ENCODE measurements around the gene CEMIP. TPM values are rescaled to one million over a fixed set of nuclear protein-coding genes. Genes with fewer than 3 reads are reported as not detected.
A peak's percentile ranks its signal among the peaks of the same experiment; 100 is the strongest.

The CEMIP gene
- total and polyA plus RNA-seq, 4 experiments from 2014 or later, result 0.03 to 0.23 (median 0.17) TPM; not detected in 1

DNA sequence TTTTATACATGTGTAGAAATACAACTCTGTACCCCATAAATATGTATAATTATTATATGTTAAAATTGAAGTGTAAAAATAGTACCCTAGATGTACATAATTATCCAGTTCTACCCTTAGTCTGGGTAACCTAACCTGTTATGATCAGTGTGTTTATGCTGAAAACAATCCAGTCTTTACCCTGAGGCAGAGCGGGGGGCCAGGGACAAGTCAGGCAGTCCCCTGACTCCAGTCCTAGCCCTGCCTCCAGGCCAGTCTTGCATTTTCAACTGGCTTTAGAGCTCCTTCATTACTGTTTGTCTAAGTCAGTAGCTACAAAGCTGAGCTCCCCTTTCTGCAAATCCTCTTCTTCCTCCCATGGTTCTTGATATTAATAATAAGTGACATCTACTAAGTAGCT is 207.3 kb downstream of the CEMIP start:
- Histone ChIP-seq H3K4me1 (ENCODE audit: insufficient read depth, low read length) (peaks cover 64% of the 10 kb centered on the region), H3K27me3 (ENCODE audit: insufficient read depth, low read length) (no peaks in the 10 kb centered on the region), H3K9me3 (ENCODE audit: control insufficient read depth in 1 of 2, low read length in 2 of 2) (no peaks in the 10 kb centered on the region), H3K27ac (ENCODE audit: low read depth, low read length) (no peak overlapping the region), H3K36me3 (ENCODE audit: insufficient read depth, low read length) (no peaks in the 10 kb centered on the region), H3K4me3 (ENCODE audit: low read length in 2 of 2) (no peak overlapping the region)
- Mint-ChIP-seq H3K9me3 (no peaks in the 10 kb centered on the region), H3K4me3 (peak overlapping the region in 4 of 8 donors; percentile 36 to 71 (median 56)), H3K27me3 (no peaks in the 10 kb centered on the region), H3K27ac (peak overlapping the region in 2 of 7 donors; percentile 30 to 54), H3K4me1 (peaks cover 55 to 90% (median 69%) of the 10 kb centered on the region in 4 donors), H3K36me3 (peaks cover 11 to 49% of the 10 kb centered on the region in 2 donors)
- POLR2A ChIA-PET (ENCODE audit: partially characterized antibody), result interaction anchor here (8.2 kb wide), 1 partner anchor 15 kb away, joined by 109 read pairs; the partner anchor contains the start of gene TLNRD1
- intact Hi-C loops (cut with micrococcal nuclease), result loop anchor here (10.0 kb wide), 1 partner anchor 292 kb away; the partner anchor contains the start of gene ABHD17C
- CTCF ChIA-PET (ENCODE audit: partially characterized antibody), result interaction anchor here (0.6 to 4.0 kb wide), 4 partner anchors 12 to 280 kb away, joined by 3 to 12 read pairs (median 6); no protein-coding TSS in a partner anchor
- DNase-seq, result no peak

DNA sequence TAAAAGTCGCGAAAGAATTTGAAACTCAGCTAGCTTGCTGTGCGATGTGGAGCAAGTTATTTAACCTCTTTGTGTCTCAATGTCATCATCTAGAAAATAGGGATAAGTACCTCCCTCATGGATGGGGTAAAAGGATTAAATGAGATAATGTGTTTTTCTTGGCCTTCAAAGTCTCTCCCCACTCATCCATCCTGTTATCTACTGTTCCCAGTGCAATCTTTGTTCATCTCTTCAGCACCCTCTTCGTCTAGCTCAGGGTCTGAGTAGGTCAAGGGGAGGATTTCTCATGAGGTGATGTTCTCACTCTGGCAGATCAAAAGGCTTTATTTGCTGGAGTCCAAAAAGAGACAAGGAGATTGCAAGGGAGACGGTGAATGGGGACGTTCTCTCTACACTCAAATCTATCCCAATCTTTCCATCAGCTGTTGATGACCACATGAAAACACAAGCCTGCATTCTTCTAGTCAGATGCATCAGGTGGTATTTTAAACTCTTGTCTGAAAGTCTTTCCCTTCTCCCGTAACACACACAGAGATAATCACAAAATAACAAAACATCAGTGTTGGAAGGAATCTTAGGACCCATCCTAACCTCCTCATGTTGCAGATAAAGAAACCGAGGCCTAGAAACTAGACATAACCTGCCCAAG is 209.1 kb downstream of the CEMIP start:
- Histone ChIP-seq H3K4me1 (ENCODE audit: insufficient read depth, low read length) (peaks cover 65% of the 10 kb centered on the region), H3K9me3 (ENCODE audit: control insufficient read depth in 1 of 2, low read length in 2 of 2) (no peaks in the 10 kb centered on the region), H3K36me3 (ENCODE audit: insufficient read depth, low read length) (no peaks in the 10 kb centered on the region), H3K4me3 (ENCODE audit: low read length in 2 of 2) (peak overlapping the region; percentile 54 to 97), H3K27me3 (ENCODE audit: insufficient read depth, low read length) (no peaks in the 10 kb centered on the region), H3K27ac (ENCODE audit: low read depth, low read length) (peak overlapping the region; percentile 79)
- ChIA-PET POLR2A (ENCODE audit: partially characterized antibody) (interaction anchor here (1.4 to 8.2 kb wide), 2 partner anchors 9 to 13 kb away, joined by 3 to 109 read pairs; partner anchors contain the start of gene TLNRD1), CTCF (ENCODE audit: partially characterized antibody) (interaction anchor here (2.0 to 2.2 kb wide), 2 partner anchors 11 to 278 kb away, joined by 6 to 9 read pairs; no protein-coding TSS in a partner anchor)
- H3K4me3 Mint-ChIP-seq, result peak overlapping the region; percentile 91 to 99 (median 99)
- H3K27ac Mint-ChIP-seq, result peak overlapping the region; percentile 25 to 99 (median 95)
- H3K27me3 Mint-ChIP-seq, result no peaks in the 10 kb centered on the region
- peaks cover 2 to 37% of the 10 kb centered on the region in 2 donors for H3K36me3 Mint-ChIP-seq
- no peak for DNase-seq
- H3K9me3 Mint-ChIP-seq, result no peaks in the 10 kb centered on the region
- H3K4me1 Mint-ChIP-seq, result peaks cover 47 to 84% (median 67%) of the 10 kb centered on the region in 4 donors
- intact Hi-C loops (cut with micrococcal nuclease), result loop anchor here (10.0 kb wide), 1 partner anchor 293 kb away; the partner anchor contains the start of gene ABHD17C

DNA sequence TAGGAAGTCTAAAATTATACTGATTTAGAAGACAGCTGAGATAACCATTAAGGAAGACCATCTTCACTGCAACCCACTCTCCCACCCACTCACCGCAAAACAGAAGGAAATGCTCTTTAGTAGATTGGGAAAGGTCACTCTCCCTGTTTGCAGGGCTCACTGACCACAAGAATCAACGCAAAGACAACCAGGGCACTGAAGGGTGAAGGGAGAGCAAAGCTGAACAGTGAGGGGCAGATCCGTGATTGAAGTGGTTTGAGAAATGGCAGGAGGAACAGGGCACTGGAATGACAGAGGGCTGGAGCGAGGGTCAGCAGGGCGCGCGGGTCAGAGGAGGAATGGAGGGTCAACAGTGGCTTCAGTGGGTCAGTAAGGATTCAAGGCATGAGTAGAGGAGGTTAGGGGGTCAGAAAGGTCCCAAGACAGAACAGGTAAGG is 209.9 kb downstream of the CEMIP start:
- CTCF ChIA-PET (ENCODE audit: partially characterized antibody), result interaction anchor here (2.0 to 2.2 kb wide), 2 partner anchors 12 to 277 kb away, joined by 6 to 9 read pairs; no protein-coding TSS in a partner anchor
- peak overlapping the region; percentile 95 to 99 (median 99) for H3K27ac Mint-ChIP-seq
- Histone ChIP-seq H3K36me3 (ENCODE audit: insufficient read depth, low read length) (no peaks in the 10 kb centered on the region), H3K27me3 (ENCODE audit: insufficient read depth, low read length) (no peaks in the 10 kb centered on the region), H3K4me3 (ENCODE audit: low read length in 2 of 2) (peak overlapping the region; percentile 54 to 97), H3K9me3 (ENCODE audit: control insufficient read depth in 1 of 2, low read length in 2 of 2) (no peaks in the 10 kb centered on the region), H3K27ac (ENCODE audit: low read depth, low read length) (peak overlapping the region; percentile 79), H3K4me1 (ENCODE audit: insufficient read depth, low read length) (peaks cover 62% of the 10 kb centered on the region)
- intact Hi-C loops (cut with micrococcal nuclease), result loop anchor here (1.0 to 10.0 kb wide), 2 partner anchors 11 to 294 kb away; partner anchors contain the start of genes ABHD17C and TLNRD1
- no peaks in the 10 kb centered on the region for H3K9me3 Mint-ChIP-seq
- POLR2A ChIA-PET (ENCODE audit: partially characterized antibody), result interaction anchor here (1.0 to 8.2 kb wide), 3 partner anchors 10 to 18 kb away, joined by 3 to 109 read pairs (median 3); partner anchors contain the start of gene TLNRD1
- peaks cover 43 to 78% (median 62%) of the 10 kb centered on the region in 4 donors for H3K4me1 Mint-ChIP-seq
- peak overlapping the region; percentile 91 to 99 (median 99) for H3K4me3 Mint-ChIP-seq
- no peaks in the 10 kb centered on the region for H3K27me3 Mint-ChIP-seq
- DNase-seq, result no peak
- H3K36me3 Mint-ChIP-seq, result peaks cover 0 to 32% of the 10 kb centered on the region in 2 donors

DNA sequence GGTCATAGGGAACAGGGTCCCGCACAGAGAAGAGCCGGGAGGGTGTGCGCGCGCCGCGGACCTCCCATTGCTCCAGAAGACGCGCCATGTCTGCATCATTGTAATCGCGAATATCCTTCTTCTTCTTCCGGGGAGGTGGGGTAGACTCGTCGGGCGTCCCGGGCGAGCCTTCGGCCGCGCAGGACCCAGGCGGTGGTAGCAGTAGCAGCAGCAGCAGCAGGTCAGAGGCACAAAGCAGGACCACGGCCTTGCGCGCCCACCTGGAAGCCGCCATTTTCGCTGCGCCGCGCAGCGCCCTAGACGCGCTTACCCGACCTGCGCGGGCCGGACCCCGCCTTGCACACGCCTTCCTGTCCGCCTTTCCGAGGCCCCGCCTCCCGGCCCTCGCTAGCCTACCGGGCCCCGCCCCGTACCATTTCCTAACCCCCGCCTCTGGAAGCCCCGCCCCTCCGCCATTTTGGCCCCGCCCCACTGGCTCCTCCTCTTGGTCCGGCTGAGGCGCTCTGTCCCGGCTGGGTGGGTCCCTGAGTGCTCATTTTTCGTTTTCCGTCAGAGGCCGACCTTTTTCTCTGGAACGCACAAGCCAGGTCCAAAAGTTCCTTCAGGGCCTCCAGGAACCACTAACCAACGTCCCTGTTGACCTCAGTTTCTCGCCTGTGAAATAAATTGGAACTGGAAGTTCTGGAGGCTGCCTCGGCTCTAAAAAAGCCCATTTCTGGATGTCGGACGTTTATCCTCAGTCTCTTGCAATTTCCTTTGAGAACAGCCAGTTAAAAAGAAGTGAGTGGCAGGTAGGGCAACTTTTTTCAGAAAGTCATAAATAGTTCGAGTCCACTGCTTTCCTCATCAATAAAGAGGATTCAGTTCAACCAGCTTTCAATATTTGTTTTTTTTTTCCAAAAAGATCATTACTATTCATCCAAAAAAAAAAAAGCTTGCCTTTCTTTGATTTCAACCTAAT is 210.6 kb downstream of the CEMIP start, which contains the start of gene MESD:
MESD (minus strand) TSS at position 302 of the 961 bp plus-strand sequence; CDS start at position 274, 28 bp downstream.
- peaks cover 0 to 27% of the 10 kb centered on the region in 2 donors for H3K36me3 Mint-ChIP-seq
- CTCF ChIA-PET (ENCODE audit: partially characterized antibody), result interaction anchor here (1.4 to 5.9 kb wide), 7 partner anchors 11 to 286 kb away, joined by 3 to 45 read pairs (median 9); partner anchors contain the start of gene TLNRD1
- POLR2A ChIA-PET (ENCODE audit: partially characterized antibody), result interaction anchor here (0.9 to 8.2 kb wide), 5 partner anchors 10 to 319 kb away, joined by 3 to 109 read pairs (median 3); partner anchors contain the start of gene TLNRD1
- H3K27ac Mint-ChIP-seq, result peak within 1 kb of the TSS; percentile 95 to 99 (median 99)
- H3K9me3 Mint-ChIP-seq, result no peaks in the 10 kb centered on the region
- Histone ChIP-seq H3K36me3 (ENCODE audit: insufficient read depth, low read length) (no peaks in the 10 kb centered on the region), H3K4me3 (ENCODE audit: low read length in 2 of 2) (peak within 1 kb of the TSS; percentile 54 to 97), H3K27ac (ENCODE audit: low read depth, low read length) (peak within 1 kb of the TSS; percentile 79), H3K27me3 (ENCODE audit: insufficient read depth, low read length) (no peaks in the 10 kb centered on the region), H3K9me3 (ENCODE audit: control insufficient read depth in 1 of 2, low read length in 2 of 2) (no peaks in the 10 kb centered on the region), H3K4me1 (ENCODE audit: insufficient read depth, low read length) (peaks cover 60% of the 10 kb centered on the region)
- intact Hi-C loops (cut with micrococcal nuclease), result loop anchor here (1.0 to 10.0 kb wide), 3 partner anchors 11 to 935 kb away; partner anchors contain the start of genes ABHD17C, TLNRD1 and ZFAND6
- peak within 1 kb of the TSS; percentile 91 to 99 (median 99) for H3K4me3 Mint-ChIP-seq
- DNase-seq, result peak; percentile 92 to 95 (median 94)
- peaks cover 38 to 71% (median 56%) of the 10 kb centered on the region in 4 donors for H3K4me1 Mint-ChIP-seq
- H3K27me3 Mint-ChIP-seq, result no peaks in the 10 kb centered on the region

DNA sequence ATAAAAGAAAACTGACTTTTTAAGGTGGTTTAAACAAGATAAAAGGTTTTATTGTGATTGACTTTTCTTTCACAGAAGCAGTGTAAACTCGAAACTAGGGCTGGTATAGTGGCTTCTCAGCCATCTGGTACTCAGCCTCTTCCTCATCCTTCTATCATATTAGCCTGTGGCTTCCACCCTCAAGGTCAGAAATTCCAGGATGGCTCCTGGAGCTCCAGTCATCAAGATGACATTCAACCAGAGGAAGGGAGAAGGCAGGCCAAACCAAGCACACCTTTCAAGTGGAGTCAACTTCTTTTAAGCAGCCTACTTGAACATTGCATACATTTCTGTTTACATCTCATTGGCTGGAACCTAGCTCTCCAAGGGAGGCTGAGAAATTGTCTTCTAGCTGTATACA is 211.8 kb downstream of the CEMIP start:
- no peaks in the 10 kb centered on the region for H3K27me3 ChIP-seq (ENCODE audit: insufficient read depth, low read length)
- peaks cover 49% of the 10 kb centered on the region for H3K4me1 ChIP-seq (ENCODE audit: insufficient read depth, low read length)
- no peak overlapping the region for H3K4me3 ChIP-seq (ENCODE audit: low read length in 2 of 2)
- intact Hi-C loops (cut with micrococcal nuclease), result loop anchor here (10.0 kb wide), 1 partner anchor 936 kb away; the partner anchor contains the start of gene ZFAND6
- DNase-seq, result no peak
- no peaks in the 10 kb centered on the region for H3K9me3 ChIP-seq (ENCODE audit: control insufficient read depth in 1 of 2, low read length in 2 of 2)
- no peaks in the 10 kb centered on the region for H3K27me3 Mint-ChIP-seq
- peak overlapping the region in 3 of 8 donors; percentile 13 to 55 (median 20) for H3K4me3 Mint-ChIP-seq
- H3K9me3 Mint-ChIP-seq, result peaks cover 0 to 2% (median 0%) of the 10 kb centered on the region in 8 donors
- H3K27ac ChIP-seq (ENCODE audit: low read depth, low read length), result no peak overlapping the region
- peak overlapping the region in 6 of 7 donors; percentile 22 to 67 (median 40) for H3K27ac Mint-ChIP-seq
- H3K4me1 Mint-ChIP-seq, result peaks cover 35 to 67% (median 50%) of the 10 kb centered on the region in 4 donors
- peaks cover 0 to 20% of the 10 kb centered on the region in 2 donors for H3K36me3 Mint-ChIP-seq
- ChIA-PET CTCF (ENCODE audit: partially characterized antibody) (interaction anchor here (1.4 to 5.9 kb wide), 5 partner anchors 10 to 285 kb away, joined by 3 to 45 read pairs (median 13); partner anchors contain the start of gene TLNRD1), POLR2A (ENCODE audit: partially characterized antibody) (interaction anchor here (0.9 to 8.2 kb wide), 4 partner anchors 11 to 318 kb away, joined by 3 to 109 read pairs (median 6); partner anchors contain the start of gene TLNRD1)
- H3K36me3 ChIP-seq (ENCODE audit: insufficient read depth, low read length), result no peaks in the 10 kb centered on the region

DNA sequence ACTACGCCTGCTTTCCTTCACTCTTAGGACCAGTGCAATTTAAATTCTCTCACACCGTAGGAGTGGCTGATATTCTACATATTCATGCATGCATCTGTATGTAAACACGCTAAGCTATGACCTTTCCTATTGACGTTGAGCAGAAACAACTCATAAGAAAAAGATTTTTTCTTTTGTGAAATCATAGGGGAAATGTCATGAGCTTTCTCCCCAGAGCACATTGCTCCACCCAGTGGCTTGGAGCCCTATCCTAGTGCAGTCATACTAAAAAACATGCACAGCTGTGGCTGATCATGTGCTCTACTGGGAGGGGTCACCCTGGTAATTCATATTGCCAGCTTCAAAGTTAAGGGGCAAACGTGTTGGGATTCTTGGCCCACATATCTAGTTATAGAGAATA is 212.3 kb downstream of the CEMIP start:
- no peaks in the 10 kb centered on the region for H3K9me3 ChIP-seq (ENCODE audit: control insufficient read depth in 1 of 2, low read length in 2 of 2)
- H3K4me1 Mint-ChIP-seq, result peaks cover 34 to 64% (median 48%) of the 10 kb centered on the region in 4 donors
- no peaks in the 10 kb centered on the region for H3K27me3 ChIP-seq (ENCODE audit: insufficient read depth, low read length)
- H3K4me3 ChIP-seq (ENCODE audit: low read length in 2 of 2), result no peak overlapping the region
- ChIA-PET CTCF (ENCODE audit: partially characterized antibody) (interaction anchor here (2.0 to 5.9 kb wide), 4 partner anchors 9 to 275 kb away, joined by 6 to 45 read pairs (median 16); partner anchors contain the start of gene TLNRD1), POLR2A (ENCODE audit: partially characterized antibody) (interaction anchor here (1.1 to 8.2 kb wide), 3 partner anchors 10 to 317 kb away, joined by 3 to 109 read pairs (median 8); partner anchors contain the start of gene TLNRD1)
- peaks cover 0 to 17% of the 10 kb centered on the region in 2 donors for H3K36me3 Mint-ChIP-seq
- intact Hi-C loops (cut with micrococcal nuclease), result loop anchor here (10.0 kb wide), 1 partner anchor 937 kb away; the partner anchor contains the start of gene ZFAND6
- H3K27ac Mint-ChIP-seq, result peak overlapping the region in 6 of 7 donors; percentile 22 to 67 (median 40)
- H3K27ac ChIP-seq (ENCODE audit: low read depth, low read length), result no peak overlapping the region
- no peak for DNase-seq
- peaks cover 44% of the 10 kb centered on the region for H3K4me1 ChIP-seq (ENCODE audit: insufficient read depth, low read length)
- no peaks in the 10 kb centered on the region for H3K36me3 ChIP-seq (ENCODE audit: insufficient read depth, low read length)
- no peaks in the 10 kb centered on the region for H3K27me3 Mint-ChIP-seq
- peak overlapping the region in 4 of 8 donors; percentile 13 to 55 (median 28) for H3K4me3 Mint-ChIP-seq
- H3K9me3 Mint-ChIP-seq, result peaks cover 0 to 5% (median 0%) of the 10 kb centered on the region in 8 donors

Data from CD4-positive, alpha-beta memory T cell (primary cell).